Measurements from ENCODE around the gene NUP85.
"Not testable (repeated sequence)": the region's sequence is repeated elsewhere in the genome, so short reads cannot be mapped to it uniquely, and the experiment has no call there.

Gene NUP85

DNA sequence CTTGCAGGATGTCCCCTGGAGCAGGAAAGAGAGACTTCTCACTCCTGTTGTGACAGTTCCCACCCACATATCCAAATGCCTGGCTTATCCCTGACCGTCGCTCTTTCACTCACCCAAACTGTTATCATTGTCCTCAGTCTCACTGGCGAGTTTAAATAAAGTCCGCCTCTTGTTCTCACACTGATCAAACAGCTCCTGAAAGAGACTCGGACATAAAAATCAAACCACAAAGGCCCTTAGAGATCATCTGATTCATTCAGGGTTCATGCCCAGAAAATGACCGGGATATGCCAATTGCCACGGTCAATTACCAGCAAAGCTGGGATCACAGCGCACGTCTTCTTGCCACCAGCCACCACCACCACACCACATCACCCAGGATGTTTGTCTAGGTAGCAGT, 36.0 kb downstream of the NUP85 start:
- no peak for DNase-seq

DNA sequence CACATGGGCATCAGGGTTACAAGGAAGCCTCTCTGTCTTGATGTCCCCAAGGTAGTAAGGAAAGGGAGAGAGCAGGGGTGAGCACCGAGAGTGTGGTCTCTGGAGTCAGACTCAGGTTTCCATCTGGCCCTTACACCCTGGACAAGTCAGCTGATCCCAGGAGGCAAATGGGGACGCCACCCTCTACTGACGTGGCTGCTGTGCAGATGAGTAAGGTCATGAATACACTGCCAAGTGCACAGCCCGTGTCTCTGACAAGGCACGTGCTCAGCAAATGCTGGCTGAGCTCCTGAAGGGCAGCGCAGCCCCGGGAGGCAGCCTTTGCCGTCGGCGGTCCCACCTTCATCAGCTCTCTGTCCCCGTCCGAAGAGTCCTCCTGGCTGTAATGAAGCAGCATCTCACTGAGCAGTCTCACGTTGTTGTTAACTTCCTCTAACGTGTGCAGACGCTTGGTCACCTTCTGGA, 36.5 kb downstream of the NUP85 start:
- DNase-seq = no peak

GRCh38 chr17:75242461-75243042, 37.1 kb downstream of the NUP85 start:
- DNase-seq = no peak

DNA sequence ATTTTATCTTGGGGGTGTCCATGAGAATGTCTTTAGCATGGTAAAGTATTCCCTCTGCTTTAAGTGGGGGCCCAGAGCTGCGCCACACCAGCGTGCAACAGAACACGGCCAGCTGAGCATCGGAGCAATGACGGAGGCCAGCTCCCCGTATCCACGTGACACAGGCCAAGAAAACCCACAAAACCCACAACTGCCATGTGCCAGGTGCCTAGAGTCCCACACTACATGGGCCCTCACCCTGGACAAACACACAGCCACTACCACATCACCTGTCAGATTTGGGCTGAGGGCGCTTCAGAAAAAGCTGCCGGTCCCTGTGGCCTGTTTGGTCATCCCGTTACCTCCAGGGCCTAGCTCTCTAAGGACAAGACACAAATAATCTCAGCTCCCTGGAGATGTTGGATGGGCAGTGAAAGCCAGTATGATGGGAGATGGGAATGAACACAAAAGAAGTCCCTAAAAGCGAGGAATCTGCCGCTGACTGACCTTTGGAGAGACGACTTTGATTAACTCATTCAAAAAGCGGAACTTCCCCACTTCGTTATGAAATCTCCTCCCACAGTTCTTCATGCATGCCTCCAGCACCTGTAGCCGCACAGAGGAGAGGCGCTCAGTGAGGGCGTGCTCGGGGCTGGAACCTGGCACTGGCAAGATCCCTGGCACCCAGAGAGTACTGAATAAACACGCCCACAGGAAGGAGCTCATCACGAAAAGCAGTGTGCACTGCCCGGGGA, 38.8 kb downstream of the NUP85 start:
- no peak for DNase-seq

GRCh38 chr17:75245011-75245410, 39.5 kb downstream of the NUP85 start:
- no peak for DNase-seq

- DNase-seq = no peak
Measured at GRCh38 chr17:75246404-75246803, 40.9 kb downstream of the NUP85 start.

GRCh38 chr17:75249564-75249963, 44.1 kb downstream of the NUP85 start:
- no peak for DNase-seq

DNA sequence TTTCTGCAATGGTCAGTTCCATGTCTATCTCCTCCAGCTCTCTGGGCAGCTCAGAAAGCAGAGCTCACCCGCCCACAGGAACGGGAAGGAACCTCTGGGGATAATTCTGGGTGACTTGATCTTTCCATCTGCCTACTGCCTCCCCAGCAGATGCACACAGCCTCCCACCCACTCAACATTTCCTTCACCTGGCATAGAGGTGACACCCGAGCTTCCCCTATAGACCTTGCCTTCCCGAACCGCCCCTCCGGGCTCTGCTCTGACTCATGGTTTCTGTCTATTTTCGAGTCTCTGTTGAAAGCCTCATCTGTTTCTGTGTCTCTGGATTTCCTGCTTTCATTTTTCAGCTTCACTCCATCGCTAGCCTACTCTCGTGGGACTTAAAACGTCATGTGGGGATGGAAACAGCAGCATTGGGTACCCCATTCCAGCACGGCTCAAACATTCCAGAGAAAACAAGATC, 44.6 kb downstream of the NUP85 start:
- DNase-seq = peak; percentile 79

- no peak for DNase-seq
Measured at GRCh38 chr17:75252039-75252816, 46.7 kb downstream of the NUP85 start.

DNA sequence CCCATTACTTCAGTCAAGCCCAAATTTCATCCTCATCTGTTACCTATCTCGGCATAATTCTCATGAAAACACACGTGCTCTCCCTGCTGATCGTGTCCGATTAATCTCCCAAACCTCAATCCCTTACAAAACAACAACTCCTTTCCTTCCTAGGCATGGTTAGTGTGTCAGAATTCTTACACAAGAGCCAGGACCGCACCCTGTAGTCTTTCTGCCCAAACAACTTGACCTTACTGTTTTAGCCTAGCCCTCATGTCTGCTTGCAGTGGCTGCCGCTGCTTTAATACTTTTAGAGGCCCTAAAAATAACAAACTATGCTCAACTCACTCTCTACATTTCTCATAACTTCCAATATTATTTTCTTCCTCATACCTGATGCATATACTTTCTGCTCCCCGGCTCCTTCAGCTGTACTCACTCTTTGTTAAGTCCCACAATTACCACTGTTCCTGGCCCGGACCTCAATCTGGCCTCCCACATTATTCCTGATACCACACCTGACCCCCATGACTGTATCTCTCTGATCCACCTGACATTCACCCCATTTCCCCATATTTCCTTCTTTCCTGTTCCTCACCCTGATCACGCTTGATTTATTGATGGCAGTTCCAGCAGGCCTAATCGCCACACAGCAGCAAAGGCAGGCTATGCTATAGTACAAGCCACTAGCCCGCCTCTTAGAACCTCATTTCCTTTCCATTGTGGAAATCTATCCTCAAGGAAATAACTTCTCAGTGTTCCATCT, 50.6 kb downstream of the NUP85 start:
- not testable (repeated sequence) for DNase-seq

DNA sequence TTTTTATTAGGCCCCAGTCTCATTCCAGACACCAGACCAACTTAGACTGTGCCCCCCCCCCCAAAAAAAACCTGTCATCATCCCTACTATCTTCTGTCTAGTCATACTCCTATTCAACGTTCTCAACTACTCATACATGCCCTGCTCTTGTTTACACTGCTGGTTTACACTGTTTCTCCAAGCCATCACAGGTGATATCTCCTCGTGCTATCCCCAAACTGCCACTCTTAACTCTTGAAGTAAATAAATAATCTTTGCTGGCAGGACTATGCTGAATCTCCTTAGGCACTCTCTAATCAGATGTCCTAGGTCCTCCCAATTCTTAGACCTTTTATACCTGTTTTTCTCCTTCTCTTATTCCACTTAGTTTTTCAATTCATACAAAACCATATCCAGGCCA, 51.7 kb downstream of the NUP85 start:
- DNase-seq = not testable (repeated sequence)

DNA sequence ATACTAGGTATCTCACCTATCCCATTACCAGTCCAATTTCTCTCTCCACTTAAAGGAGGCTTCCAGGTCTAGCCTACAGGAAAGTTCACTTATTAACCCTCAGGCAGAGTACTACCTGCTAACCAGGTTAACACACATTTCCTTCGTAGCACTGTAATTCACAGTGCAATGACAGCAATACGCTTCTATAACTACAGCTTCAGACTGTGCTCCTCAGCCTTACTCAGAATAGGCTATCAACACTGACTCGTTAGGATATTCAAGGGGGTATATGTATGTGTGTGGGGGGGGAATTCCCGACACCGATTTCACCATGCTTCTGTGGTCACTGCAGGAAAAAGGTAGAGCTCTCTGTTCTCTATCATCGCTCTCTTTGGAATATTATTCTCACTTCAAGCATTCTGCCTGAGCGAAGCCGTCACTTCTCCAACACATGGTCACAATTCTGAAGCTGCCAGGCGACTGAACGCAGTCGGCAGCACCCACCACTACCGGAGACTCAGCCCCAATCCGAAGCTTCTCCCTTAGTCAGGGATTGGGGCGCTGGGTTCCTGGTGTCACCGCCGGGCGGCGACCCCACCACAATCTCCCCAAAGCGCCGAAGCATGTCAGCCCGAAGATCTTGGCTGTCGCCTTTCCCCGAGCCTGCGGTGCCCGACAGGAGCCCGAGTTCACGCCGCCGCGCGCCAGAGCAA, 55.3 kb downstream of the NUP85 start:
- no peak for DNase-seq

GRCh38 chr17:75261336-75262111, 56.0 kb downstream of the NUP85 start, which contains the start of the genes GGA3 and MRPS7:
GGA3 (minus strand) TSS chr17:75261606; CDS start chr17:75261587, 19 bp downstream.
MRPS7 (plus strand) TSS chr17:75261879; CDS start chr17:75261901, 22 bp downstream.
- DNase-seq = peak; percentile 96

- DNase-seq = no peak
Measured at GRCh38 chr17:75262112-75262606, 56.7 kb downstream of the NUP85 start.

GRCh38 chr17:75263055-75263454, 57.6 kb downstream of the NUP85 start:
- DNase-seq = no peak

GRCh38 chr17:75265614-75266315, 60.3 kb downstream of the NUP85 start:
- DNase-seq = no peak

DNA sequence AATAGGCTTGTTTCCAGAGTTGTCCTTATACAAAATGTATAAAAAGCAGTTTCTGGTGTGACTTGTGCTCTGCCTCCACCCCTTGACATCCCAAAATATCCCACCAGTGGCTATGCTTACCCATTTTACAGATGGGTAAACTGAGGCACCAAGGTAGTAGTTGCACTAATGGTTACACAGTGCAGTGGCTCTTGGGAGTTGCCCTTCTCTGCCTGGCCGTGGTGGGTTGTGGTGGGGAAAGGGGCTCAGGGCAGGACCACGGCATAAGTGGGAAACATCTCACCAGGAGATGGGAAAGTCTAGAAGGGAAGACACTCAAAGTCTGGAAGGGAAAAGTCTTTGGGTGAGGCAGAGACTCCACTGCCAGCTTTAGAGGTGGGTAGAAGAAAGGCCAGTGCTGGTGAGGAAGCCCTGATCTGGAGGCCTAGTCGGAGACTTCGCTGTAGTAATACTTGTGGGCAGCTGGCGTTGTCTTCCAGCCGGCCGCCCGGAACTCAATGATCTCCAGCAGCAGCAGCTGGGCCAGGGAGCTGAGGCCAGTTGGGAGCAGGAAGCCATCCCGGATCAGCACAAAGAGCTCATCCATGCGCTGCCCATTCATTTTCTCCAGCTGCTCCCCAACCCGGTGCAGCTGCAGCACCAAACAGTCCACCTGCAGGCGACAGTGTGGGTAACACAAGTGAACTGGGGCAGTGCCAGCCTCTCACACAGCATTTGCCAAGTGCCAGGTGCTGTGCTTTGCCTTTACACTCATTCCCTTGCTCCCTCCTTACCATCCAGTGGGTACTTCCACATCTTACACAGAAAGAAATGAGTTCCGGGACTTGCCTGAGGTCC, 61.1 kb downstream of the NUP85 start:
- DNase-seq = no peak

- no peak for DNase-seq
Measured at GRCh38 chr17:75267153-75267410, 61.6 kb downstream of the NUP85 start.

DNA sequence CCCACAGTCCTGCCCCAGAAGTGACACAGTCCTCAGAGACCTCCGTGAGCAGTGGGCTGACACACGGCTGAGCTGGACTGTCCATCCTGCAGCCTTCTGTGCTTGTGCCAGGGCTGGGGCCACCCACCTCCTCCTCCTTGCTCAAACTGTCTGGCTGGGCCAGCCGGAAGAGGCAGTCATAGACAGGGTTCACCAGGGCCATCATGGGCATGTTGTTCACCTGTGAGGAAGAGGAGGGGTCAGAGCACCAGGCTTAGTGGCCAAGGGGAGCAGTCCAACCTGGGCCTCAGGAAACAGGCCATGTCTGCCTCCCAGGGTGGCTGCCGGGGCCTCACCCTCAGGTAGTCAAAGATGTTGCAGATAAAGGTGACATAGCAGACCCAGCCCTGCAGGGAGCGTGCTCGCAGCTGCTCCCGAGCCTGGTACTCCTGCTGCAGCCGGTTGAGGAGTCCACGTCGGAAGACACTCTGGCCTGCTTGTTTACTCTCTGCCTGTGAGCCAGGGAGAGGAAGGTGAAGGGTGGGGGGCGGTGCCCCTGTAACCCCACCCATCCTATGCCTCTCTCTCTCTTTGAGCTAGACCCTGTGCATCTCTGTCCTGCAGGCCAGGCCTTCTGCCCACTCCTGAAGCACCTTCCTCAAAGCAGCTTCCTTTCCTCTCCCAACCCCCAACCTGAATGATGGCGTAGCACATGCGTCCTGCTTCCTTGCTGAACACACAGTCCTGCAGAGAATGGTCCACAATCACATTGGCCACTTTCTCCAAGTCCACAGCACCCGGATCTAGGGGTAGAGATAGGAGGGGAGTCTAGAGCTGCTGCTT, 62.1 kb downstream of the NUP85 start:
- no peak for DNase-seq
